Epithelial cell of esophagus (primary cell): ENCODE results near the gene CYBC1.
A peak's percentile ranks its signal among the peaks of the same experiment; 100 is the strongest.

Experiments
- DNase-seq: peaks from one replicate; pipeline ENCODE4 v3.0.0; 2010; ENCODE audit warnings: low read depth
- H3K4me3 ChIP-seq: 2 replicates; pipeline ENCODE4 v1.5.1; 2011; ENCODE audit warnings: mild to moderate bottlenecking, low read length, control low read depth
- CTCF ChIP-seq: IDR thresholded peaks from 2 replicates; pipeline ENCODE4 v1.5.1; 2011; ENCODE audit warnings: low read depth, mild to moderate bottlenecking, low read length, control low read depth, inconsistent platforms; ENCODE audit not compliant: insufficient read depth; ENCODE audit errors: missing control alignments

The CYBC1 gene

GRCh38 chr17:82489117-82489516 is 38.6 kb upstream of the CYBC1 start:
- H3K4me3 ChIP-seq, result no peak overlapping the region
- no peak for TF ChIP-seq CTCF
- DNase-seq, result peak; percentile 14

GRCh38 chr17:82487910-82488309 is 37.4 kb upstream of the CYBC1 start:
- TF ChIP-seq CTCF, result no peak
- no peak overlapping the region for H3K4me3 ChIP-seq
- DNase-seq, result no peak

- TF ChIP-seq CTCF, result no peak
- peak; percentile 18 for DNase-seq
- no peak overlapping the region for H3K4me3 ChIP-seq
Observed at GRCh38 chr17:82486231-82487094, 35.9 kb upstream of the CYBC1 start.

GRCh38 chr17:82483836-82484235 is 33.3 kb upstream of the CYBC1 start:
- H3K4me3 ChIP-seq, result no peak overlapping the region
- no peak for DNase-seq
- no peak for TF ChIP-seq CTCF

- no peak overlapping the region for H3K4me3 ChIP-seq
- no peak for DNase-seq
- no peak for TF ChIP-seq CTCF
Observed at GRCh38 chr17:82483204-82483660, 32.7 kb upstream of the CYBC1 start.

- H3K4me3 ChIP-seq, result no peak overlapping the region
- TF ChIP-seq CTCF, result no peak
- DNase-seq, result no peak
Observed at GRCh38 chr17:82480318-82480717, 29.8 kb upstream of the CYBC1 start.

GRCh38 chr17:82479602-82480001 is 29.1 kb upstream of the CYBC1 start:
- no peak overlapping the region for H3K4me3 ChIP-seq
- no peak for DNase-seq
- no peak for TF ChIP-seq CTCF
